Measurements from ENCODE around the gene UBXN10.
A peak's percentile ranks its signal among the peaks of the same experiment; 100 is the strongest.
"Not testable (repeated sequence)": the region's sequence is repeated elsewhere in the genome, so short reads cannot be mapped to it uniquely, and the experiment has no call there.

The UBXN10 gene

GRCh38 chr1:20216574-20216973, 30.7 kb downstream of the UBXN10 start:
- Histone ChIP-seq H3K4me2 (ENCODE audit: low read depth, low read length, poor library complexity, severe bottlenecking) (no peak overlapping the region), H3K36me3 (ENCODE audit: insufficient read depth, low read length) (no peaks in the 10 kb centered on the region), H3K4me1 (ENCODE audit: insufficient read depth, low read length, poor library complexity, severe bottlenecking) (peaks cover 4% of the 10 kb centered on the region), H3K9me3 (ENCODE audit: insufficient read depth, low read depth, low read length) (no peaks in the 10 kb centered on the region), H3K4me3 (ENCODE audit: low read length, poor library complexity, severe bottlenecking) (no peak overlapping the region), H3F3A (ENCODE audit: low read depth) (no peaks in the 10 kb centered on the region), H4K20me1 (ENCODE audit: insufficient read depth, low read length, poor library complexity, severe bottlenecking) (no peaks in the 10 kb centered on the region), H2AFZ (ENCODE audit: low read length) (no peak overlapping the region), H3K9ac (ENCODE audit: low read depth, low read length, poor library complexity, severe bottlenecking) (no peak overlapping the region), H3K9me2 (replicated peaks; ENCODE audit: low read depth, low read length) (no peaks in the 10 kb centered on the region), H3K79me2 (ENCODE audit: insufficient read depth, low read length) (no peaks in the 10 kb centered on the region), H3K27me3 (ENCODE audit: insufficient read depth, low read length, poor library complexity, severe bottlenecking) (no peaks in the 10 kb centered on the region)
- TF ChIP-seq EZH2phosphoT487 (IDR thresholded peaks at IDR 0.05; ENCODE audit: borderline replicate concordance) = no peak
- TF ChIP-seq, protein P1, sequence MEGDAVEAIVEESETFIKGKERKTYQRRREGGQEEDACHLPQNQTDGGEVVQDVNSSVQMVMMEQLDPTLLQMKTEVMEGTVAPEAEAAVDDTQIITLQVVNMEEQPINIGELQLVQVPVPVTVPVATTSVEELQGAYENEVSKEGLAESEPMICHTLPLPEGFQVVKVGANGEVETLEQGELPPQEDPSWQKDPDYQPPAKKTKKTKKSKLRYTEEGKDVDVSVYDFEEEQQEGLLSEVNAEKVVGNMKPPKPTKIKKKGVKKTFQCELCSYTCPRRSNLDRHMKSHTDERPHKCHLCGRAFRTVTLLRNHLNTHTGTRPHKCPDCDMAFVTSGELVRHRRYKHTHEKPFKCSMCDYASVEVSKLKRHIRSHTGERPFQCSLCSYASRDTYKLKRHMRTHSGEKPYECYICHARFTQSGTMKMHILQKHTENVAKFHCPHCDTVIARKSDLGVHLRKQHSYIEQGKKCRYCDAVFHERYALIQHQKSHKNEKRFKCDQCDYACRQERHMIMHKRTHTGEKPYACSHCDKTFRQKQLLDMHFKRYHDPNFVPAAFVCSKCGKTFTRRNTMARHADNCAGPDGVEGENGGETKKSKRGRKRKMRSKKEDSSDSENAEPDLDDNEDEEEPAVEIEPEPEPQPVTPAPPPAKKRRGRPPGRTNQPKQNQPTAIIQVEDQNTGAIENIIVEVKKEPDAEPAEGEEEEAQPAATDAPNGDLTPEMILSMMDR (conservative IDR thresholded peaks at IDR 0.05; ENCODE audit: low read length) = peak; percentile 68

- not testable (repeated sequence) for H3K9me2 ChIP-seq (replicated peaks; ENCODE audit: low read depth, low read length); H3K27me3 ChIP-seq (ENCODE audit: insufficient read depth, low read length, poor library complexity, severe bottlenecking); H2AFZ ChIP-seq (ENCODE audit: low read length); H3K4me2 ChIP-seq (ENCODE audit: low read depth, low read length, poor library complexity, severe bottlenecking); H3F3A ChIP-seq (ENCODE audit: low read depth); H4K20me1 ChIP-seq (ENCODE audit: insufficient read depth, low read length, poor library complexity, severe bottlenecking); H3K4me1 ChIP-seq (ENCODE audit: insufficient read depth, low read length, poor library complexity, severe bottlenecking); H3K9ac ChIP-seq (ENCODE audit: low read depth, low read length, poor library complexity, severe bottlenecking); H3K4me3 ChIP-seq (ENCODE audit: low read length, poor library complexity, severe bottlenecking); H3K36me3 ChIP-seq (ENCODE audit: insufficient read depth, low read length); H3K9me3 ChIP-seq (ENCODE audit: insufficient read depth, low read depth, low read length); H3K79me2 ChIP-seq (ENCODE audit: insufficient read depth, low read length)
These were observed 33.2 kb downstream of the UBXN10 start for GRCh38 chr1:20219053-20219452.

GRCh38 chr1:20220036-20220435, 34.1 kb downstream of the UBXN10 start:
- Histone ChIP-seq H3K4me2 (ENCODE audit: low read depth, low read length, poor library complexity, severe bottlenecking) (no peak overlapping the region), H3F3A (ENCODE audit: low read depth) (no peaks in the 10 kb centered on the region), H2AFZ (ENCODE audit: low read length) (no peak overlapping the region), H3K79me2 (ENCODE audit: insufficient read depth, low read length) (no peaks in the 10 kb centered on the region), H3K4me3 (ENCODE audit: low read length, poor library complexity, severe bottlenecking) (no peak overlapping the region), H3K4me1 (ENCODE audit: insufficient read depth, low read length, poor library complexity, severe bottlenecking) (no peaks in the 10 kb centered on the region), H4K20me1 (ENCODE audit: insufficient read depth, low read length, poor library complexity, severe bottlenecking) (no peaks in the 10 kb centered on the region), H3K36me3 (ENCODE audit: insufficient read depth, low read length) (no peaks in the 10 kb centered on the region), H3K9me3 (ENCODE audit: insufficient read depth, low read depth, low read length) (no peaks in the 10 kb centered on the region), H3K27me3 (ENCODE audit: insufficient read depth, low read length, poor library complexity, severe bottlenecking) (peaks cover 4% of the 10 kb centered on the region), H3K9me2 (replicated peaks; ENCODE audit: low read depth, low read length) (no peaks in the 10 kb centered on the region), H3K9ac (ENCODE audit: low read depth, low read length, poor library complexity, severe bottlenecking) (no peak overlapping the region)
- no peak for TF ChIP-seq EZH2phosphoT487 (IDR thresholded peaks at IDR 0.05; ENCODE audit: borderline replicate concordance)
- TF ChIP-seq, protein P1 (conservative IDR thresholded peaks at IDR 0.05; ENCODE audit: low read length) = no peak

DNA sequence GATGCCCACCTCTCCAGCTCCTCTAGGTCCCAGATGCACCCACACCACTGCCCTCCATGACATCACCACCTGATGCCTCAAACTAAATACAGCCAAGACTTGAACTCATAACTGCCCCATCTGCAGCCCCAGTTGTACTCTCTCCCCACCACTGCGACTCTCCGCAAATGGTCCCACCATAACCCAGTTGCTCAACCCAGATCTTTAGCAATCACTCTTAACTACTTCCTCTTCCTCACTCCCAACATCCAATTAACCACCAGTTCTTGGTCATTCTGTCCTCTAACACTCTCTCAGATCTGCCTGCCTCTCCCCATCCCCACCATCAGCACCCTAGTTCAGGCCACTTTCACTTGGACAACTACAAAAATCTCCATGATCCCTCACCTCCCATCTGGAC, 37.2 kb downstream of the UBXN10 start:
- no peaks in the 10 kb centered on the region for H3F3A ChIP-seq (ENCODE audit: low read depth)
- H3K4me2 ChIP-seq (ENCODE audit: low read depth, low read length, poor library complexity, severe bottlenecking) = no peak overlapping the region
- no peaks in the 10 kb centered on the region for H3K9me3 ChIP-seq (ENCODE audit: insufficient read depth, low read depth, low read length)
- H3K36me3 ChIP-seq (ENCODE audit: insufficient read depth, low read length) = no peaks in the 10 kb centered on the region
- no peaks in the 10 kb centered on the region for H4K20me1 ChIP-seq (ENCODE audit: insufficient read depth, low read length, poor library complexity, severe bottlenecking)
- no peaks in the 10 kb centered on the region for H3K9me2 ChIP-seq (replicated peaks; ENCODE audit: low read depth, low read length)
- H2AFZ ChIP-seq (ENCODE audit: low read length) = no peak overlapping the region
- H3K79me2 ChIP-seq (ENCODE audit: insufficient read depth, low read length) = no peaks in the 10 kb centered on the region
- TF ChIP-seq, protein P1 (conservative IDR thresholded peaks at IDR 0.05; ENCODE audit: low read length) = no peak
- no peak for TF ChIP-seq EZH2phosphoT487 (IDR thresholded peaks at IDR 0.05; ENCODE audit: borderline replicate concordance)
- H3K27me3 ChIP-seq (ENCODE audit: insufficient read depth, low read length, poor library complexity, severe bottlenecking) = peaks cover 4% of the 10 kb centered on the region
- H3K4me1 ChIP-seq (ENCODE audit: insufficient read depth, low read length, poor library complexity, severe bottlenecking) = no peaks in the 10 kb centered on the region
- no peak overlapping the region for H3K4me3 ChIP-seq (ENCODE audit: low read length, poor library complexity, severe bottlenecking)
- no peak overlapping the region for H3K9ac ChIP-seq (ENCODE audit: low read depth, low read length, poor library complexity, severe bottlenecking)
